Fibroblast of villous mesenchyme (primary cell): ENCODE measurements around the gene TRIM29. TPM values are rescaled to one million over a fixed set of nuclear protein-coding genes. Genes with fewer than 3 reads are reported as not detected.

Source experiments
- DNase-seq: peaks from one replicate; pipeline ENCODE4 v3.0.0-alpha.2; 2010; ENCODE audit warnings: low read depth
- H3K4me3 ChIP-seq: 2 replicates; pipeline ENCODE4 v1.5.1; 2011; ENCODE audit warnings: low read depth, mild to moderate bottlenecking, low read length
- CTCF ChIP-seq: IDR thresholded peaks from 2 replicates; pipeline ENCODE4 v1.5.1; 2012; ENCODE audit warnings: low read depth, mild to moderate bottlenecking, low read length; ENCODE audit not compliant: insufficient read depth
- total RNA-seq: library from RNA; depleted of rRNA; stranded (reverse); fragments of >200 nt; gene quantifications from 2 replicates; pipeline ENCODE4 v1.2.3, GENCODE V29; 2012

TRIM29 gene
- total RNA-seq, 1 donor: 0.86 TPM

GRCh38 chr11:120170741-120171261 lies 32.9 kb upstream of the TRIM29 start:
- DNase-seq: no peak
- TF ChIP-seq CTCF: no peak
- H3K4me3 ChIP-seq: no peak overlapping the region

GRCh38 chr11:120169981-120170698 lies 32.2 kb upstream of the TRIM29 start:
- no peak for DNase-seq
- no peak overlapping the region for H3K4me3 ChIP-seq
- TF ChIP-seq CTCF: no peak

- DNase-seq: peak; percentile 70
- H3K4me3 ChIP-seq: peak overlapping the region; percentile 63
- peak; percentile 65 for TF ChIP-seq CTCF
Measured at GRCh38 chr11:120168960-120169681, 31.2 kb upstream of the TRIM29 start.

GRCh38 chr11:120168108-120168959 lies 30.4 kb upstream of the TRIM29 start:
- TF ChIP-seq CTCF: no peak
- peak overlapping the region; percentile 63 for H3K4me3 ChIP-seq
- no peak for DNase-seq

GRCh38 chr11:120167659-120168058 lies 29.7 kb upstream of the TRIM29 start:
- no peak for DNase-seq
- no peak for TF ChIP-seq CTCF
- no peak overlapping the region for H3K4me3 ChIP-seq

GRCh38 chr11:120160436-120160835 lies 22.5 kb upstream of the TRIM29 start:
- no peak for TF ChIP-seq CTCF
- H3K4me3 ChIP-seq: no peak overlapping the region
- DNase-seq: no peak
